GM23248 (cell line): ENCODE data around the gene NRP2. TPM values are rescaled to one million over a fixed set of nuclear protein-coding genes. Genes with fewer than 3 reads are reported as not detected.

Source experiments
- DNase-seq: peaks from one replicate; pipeline ENCODE4 v3.0.0-alpha.2; 2015
- H2AFZ ChIP-seq: fragments of 200-600 bp; sonication (generic); 2 replicates; pipeline ENCODE4 v1.6.1; 2016; ENCODE audit warnings: antibody characterized with exemption
- H3F3A ChIP-seq: fragments of 200-600 bp; sonication (generic); 2 replicates; pipeline ENCODE4 v1.6.1; 2016; ENCODE audit warnings: mild to moderate bottlenecking, antibody characterized with exemption, mixed run types; ENCODE audit not compliant: insufficient read depth
- H3K27ac ChIP-seq: fragments of 200-600 bp; sonication (generic); 2 replicates; pipeline ENCODE4 v1.5.1; 2016; ENCODE audit warnings: mild to moderate bottlenecking
- H3K27me3 ChIP-seq: fragments of 200-600 bp; sonication (generic); replicated peaks from 2 replicates; pipeline ENCODE4 v1.6.1; 2016; ENCODE audit warnings: mild to moderate bottlenecking; ENCODE audit not compliant: insufficient read depth
- H3K36me3 ChIP-seq: fragments of 200-600 bp; sonication (generic); 2 replicates; pipeline ENCODE4 v1.6.1; 2016; ENCODE audit warnings: low read depth, mild to moderate bottlenecking
- H3K4me1 ChIP-seq: fragments of 200-600 bp; sonication (generic); 2 replicates; pipeline ENCODE4 v1.6.1; 2016; ENCODE audit warnings: mild to moderate bottlenecking; ENCODE audit not compliant: insufficient read depth
- H3K4me2 ChIP-seq: fragments of 200-600 bp; sonication (generic); one replicate; pipeline ENCODE4 v1.6.1; 2016; ENCODE audit warnings: mild to moderate bottlenecking; ENCODE audit not compliant: unreplicated experiment
- H3K4me3 ChIP-seq: fragments of 200-600 bp; sonication (generic); 2 replicates; pipeline ENCODE4 v1.5.1; 2016; ENCODE audit warnings: mild to moderate bottlenecking
- H3K79me2 ChIP-seq: fragments of 200-600 bp; sonication (generic); 2 replicates; pipeline ENCODE4 v1.6.1; 2016; ENCODE audit warnings: mild to moderate bottlenecking; ENCODE audit not compliant: insufficient read depth
- H3K9ac ChIP-seq: fragments of 200-600 bp; sonication (generic); 2 replicates; pipeline ENCODE4 v1.6.1; 2016; ENCODE audit warnings: mild to moderate bottlenecking
- H3K9me2 ChIP-seq: fragments of 200-600 bp; sonication (generic); 2 replicates; pipeline ENCODE4 v1.6.1; 2016; ENCODE audit warnings: mixed run types, mild to moderate bottlenecking, moderate library complexity; ENCODE audit not compliant: insufficient read depth
- H3K9me3 ChIP-seq: fragments of 200-600 bp; sonication (generic); one replicate; pipeline ENCODE4 v1.6.1; 2017; ENCODE audit warnings: low read depth
- H4K20me1 ChIP-seq: fragments of 200-600 bp; sonication (generic); 2 replicates; pipeline ENCODE4 v1.6.0; 2016; ENCODE audit not compliant: insufficient read depth
- EZH2 ChIP-seq: fragments of 200-600 bp; sonication (generic); IDR thresholded peaks from 2 replicates; pipeline ENCODE4 v1.6.1; 2018; ENCODE audit warnings: antibody characterized with exemption, mild to moderate bottlenecking; ENCODE audit not compliant: insufficient read depth, poor library complexity, severe bottlenecking
- EZH2phosphoT487 ChIP-seq: fragments of 200-600 bp; sonication (generic); IDR thresholded peaks from 2 replicates; pipeline ENCODE4 v1.6.1; 2018; ENCODE audit warnings: antibody characterized with exemption, moderate library complexity, mild to moderate bottlenecking, low read depth; ENCODE audit not compliant: insufficient read depth
- WGBS, 2 experiments: methylation state at CpG; one replicate each; pipeline ENCODE4 v1.1.6; 2015 to 2017; ENCODE audit warnings: low lambda C conversion rate in 2 of 2, low coverage in 1 of 2; ENCODE audit errors: missing lambda C conversion rate in 2 of 2; 5-methylcytosine and 5-hydroxymethylcytosine counted together
- in situ Hi-C: fragments of 300-500 bp; cut with MboI; formaldehyde crosslinking; loops from 2 replicates; pipeline ENCODE4 v1.15.0; 2020
- polyA plus RNA-seq: library from polyadenylated mRNA; unstranded; fragments of >200 nt; fragmentation: Nextera tagmentation; extraction: Ambion mirVana; gene quantifications from 2 replicates; pipeline ENCODE4 v1.2.1, GENCODE V29; 2016
- total RNA-seq: library from RNA; depleted of rRNA; stranded (reverse); fragments of >200 nt; shearing (Covaris generic); gene quantifications from 2 replicates; pipeline ENCODE4 v1.2.3, GENCODE V29; 2014

NRP2 gene
- total and polyA plus RNA-seq, 2 experiments from 2014 or later, result 6.9 to 9.0 TPM

DNA sequence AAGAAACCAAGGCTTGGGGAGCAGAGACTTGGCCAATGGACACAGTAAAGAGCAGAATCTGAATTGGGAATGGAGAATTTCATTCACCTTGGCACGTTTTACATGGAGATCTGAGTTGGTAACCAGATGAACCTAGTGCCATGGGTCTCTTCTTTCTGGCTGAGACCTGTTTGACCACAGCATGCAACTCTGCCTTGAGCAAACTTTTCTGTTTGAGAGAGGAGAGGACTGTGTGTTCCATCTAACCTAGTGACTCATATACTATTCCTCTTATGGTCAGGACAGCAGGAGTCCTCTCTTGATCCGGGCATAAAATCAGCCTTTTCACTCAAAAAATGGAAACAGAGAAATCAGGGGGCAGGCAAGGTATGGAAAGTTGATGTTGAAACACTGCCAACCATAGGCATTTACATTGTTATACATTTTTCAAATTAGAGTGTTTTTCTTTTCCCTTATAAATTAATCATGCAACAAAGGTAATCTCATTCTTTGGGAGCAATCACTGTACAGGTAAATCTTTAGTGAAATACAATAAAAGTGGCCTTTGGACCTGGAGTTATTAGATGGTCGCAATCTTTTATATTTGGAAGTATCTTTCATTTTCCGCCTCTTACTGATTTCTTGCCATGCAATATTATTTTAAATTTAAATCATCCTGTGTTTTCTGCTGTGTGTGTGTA, 86.7 kb downstream of the NRP2 start:
- Histone ChIP-seq H3K4me3 (no peak overlapping the region), H3K9ac (no peak overlapping the region), H2AFZ (no peak overlapping the region), H3K9me2 (no peaks in the 10 kb centered on the region), H3K27ac (no peak overlapping the region), H3K27me3 (no peaks in the 10 kb centered on the region), H3K4me1 (peaks cover 16% of the 10 kb centered on the region), H3K4me2 (no peak overlapping the region), H3K79me2 (no peaks in the 10 kb centered on the region), H3K9me3 (no peaks in the 10 kb centered on the region), H3K36me3 (no peaks in the 10 kb centered on the region), H3F3A (peaks cover 6% of the 10 kb centered on the region; the same call in 1 of the 2 replicates), H4K20me1 (no peaks in the 10 kb centered on the region)
- no peak for TF ChIP-seq EZH2
- no peak for TF ChIP-seq EZH2phosphoT487
- DNase-seq, result no peak
- in situ Hi-C loops, result no loop called here
- WGBS, 2 experiments, result 80 to 83% methylated on average over 4 of the region's 4 CpGs

DNA sequence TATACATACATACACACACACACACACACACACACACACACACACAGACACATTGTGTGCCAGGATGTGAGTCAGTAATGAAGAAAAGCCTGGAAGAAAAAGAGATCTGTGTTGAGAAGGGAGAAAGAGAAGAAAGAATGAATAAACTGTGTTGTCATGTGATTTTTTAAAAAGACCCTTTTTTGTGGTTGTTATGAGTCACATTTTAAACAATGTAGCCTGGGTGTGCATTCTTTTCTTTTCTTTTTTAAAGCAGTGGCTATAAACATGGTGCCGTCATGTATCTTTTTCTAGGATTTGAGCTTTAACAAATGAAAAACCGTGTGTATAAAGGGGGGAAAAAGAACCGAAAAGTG, 87.2 kb downstream of the NRP2 start:
- peak; percentile 47 for DNase-seq
- H3K4me1 ChIP-seq, result peaks cover 11% of the 10 kb centered on the region
- TF ChIP-seq EZH2, result no peak
- TF ChIP-seq EZH2phosphoT487, result no peak
- H3K27ac ChIP-seq, result no peak overlapping the region
- H3K27me3 ChIP-seq, result no peaks in the 10 kb centered on the region
- H2AFZ ChIP-seq, result no peak overlapping the region
- H3K36me3 ChIP-seq, result no peaks in the 10 kb centered on the region
- H3F3A ChIP-seq, result peaks cover 6% of the 10 kb centered on the region; the same call in 1 of the 2 replicates
- no peaks in the 10 kb centered on the region for H3K9me2 ChIP-seq
- H3K4me2 ChIP-seq, result no peak overlapping the region
- no peaks in the 10 kb centered on the region for H3K9me3 ChIP-seq
- no peak overlapping the region for H3K9ac ChIP-seq
- H4K20me1 ChIP-seq, result no peaks in the 10 kb centered on the region
- no peaks in the 10 kb centered on the region for H3K79me2 ChIP-seq
- WGBS, 2 experiments, result 81 to 88% methylated on average over 3 of the region's 3 CpGs
- in situ Hi-C loops, result no loop called here
- H3K4me3 ChIP-seq, result no peak overlapping the region

DNA sequence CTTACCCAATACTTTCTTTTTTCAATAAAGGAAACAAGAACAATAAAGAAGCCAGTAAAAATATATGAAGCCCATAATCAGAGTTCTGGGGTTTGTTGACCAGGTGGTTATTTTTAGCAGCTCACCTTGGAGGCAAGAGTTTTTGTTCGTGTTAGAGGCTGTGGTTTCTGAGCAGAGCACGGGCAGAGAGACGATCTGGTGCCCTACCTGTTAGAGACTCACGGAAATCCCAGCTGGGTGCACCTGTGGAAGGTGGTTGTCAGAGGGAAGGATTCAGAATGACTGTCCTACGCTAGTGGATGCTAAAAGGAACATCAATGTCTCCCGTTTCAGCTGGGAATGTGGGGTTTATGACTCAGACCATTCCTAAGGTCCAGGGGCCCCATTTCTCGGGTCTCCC, 87.6 kb downstream of the NRP2 start:
- H4K20me1 ChIP-seq, result no peaks in the 10 kb centered on the region
- no peaks in the 10 kb centered on the region for H3K79me2 ChIP-seq
- H3K27me3 ChIP-seq, result no peaks in the 10 kb centered on the region
- no peaks in the 10 kb centered on the region for H3K36me3 ChIP-seq
- peaks cover 11% of the 10 kb centered on the region; the same call in 1 of the 2 replicates for H3K4me1 ChIP-seq
- no peaks in the 10 kb centered on the region for H3K9me2 ChIP-seq
- no peak overlapping the region for H3K27ac ChIP-seq
- H2AFZ ChIP-seq, result no peak overlapping the region
- peaks cover 6% of the 10 kb centered on the region; the same call in 1 of the 2 replicates for H3F3A ChIP-seq
- TF ChIP-seq EZH2phosphoT487, result no peak
- no peak for TF ChIP-seq EZH2
- WGBS, 2 experiments, result 96 to 98% methylated on average over 7 of the region's 7 CpGs
- H3K4me2 ChIP-seq, result no peak overlapping the region
- in situ Hi-C loops, result loop anchor here (10.0 kb wide), 1 partner anchor 115 kb away; no protein-coding TSS in a partner anchor
- H3K9me3 ChIP-seq, result no peaks in the 10 kb centered on the region
- no peak for DNase-seq
- H3K9ac ChIP-seq, result no peak overlapping the region
- H3K4me3 ChIP-seq, result no peak overlapping the region

DNA sequence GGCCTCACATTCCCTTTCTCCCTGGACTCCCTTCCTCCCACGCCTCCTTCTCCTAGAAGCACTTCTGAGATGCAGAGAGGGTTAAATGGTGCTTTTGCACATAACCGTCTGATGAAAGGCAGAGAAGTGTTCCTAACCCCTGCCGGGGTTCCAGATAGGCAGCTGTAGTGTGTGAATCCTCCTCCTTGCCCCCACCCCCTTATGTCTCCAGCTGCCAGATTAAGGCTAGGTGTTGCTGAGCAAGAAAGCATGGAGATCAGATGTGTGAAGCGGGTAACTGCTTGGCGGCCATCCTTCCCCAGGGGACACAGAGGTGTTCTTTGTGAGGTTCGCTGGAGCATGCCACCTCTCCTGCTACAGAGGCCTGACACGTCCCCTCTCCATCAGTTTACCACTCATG, 88.3 kb downstream of the NRP2 start:
- H3K9ac ChIP-seq, result no peak overlapping the region
- H3K4me2 ChIP-seq, result no peak overlapping the region
- H3K79me2 ChIP-seq, result no peaks in the 10 kb centered on the region
- no peak overlapping the region for H3K27ac ChIP-seq
- no peaks in the 10 kb centered on the region for H3K36me3 ChIP-seq
- no peak for DNase-seq
- TF ChIP-seq EZH2phosphoT487 (no peak), EZH2 (no peak)
- in situ Hi-C loops, result loop anchor here (10.0 kb wide), 1 partner anchor 114 kb away; no protein-coding TSS in a partner anchor
- no peaks in the 10 kb centered on the region for H3K9me3 ChIP-seq
- H4K20me1 ChIP-seq, result no peaks in the 10 kb centered on the region
- WGBS, 2 experiments, result 92 to 93% methylated on average over 7 of the region's 7 CpGs
- H2AFZ ChIP-seq, result no peak overlapping the region
- H3K4me3 ChIP-seq, result no peak overlapping the region
- H3K9me2 ChIP-seq, result no peaks in the 10 kb centered on the region
- peaks cover 11% of the 10 kb centered on the region; the same call in 1 of the 2 replicates for H3K4me1 ChIP-seq
- peaks cover 6% of the 10 kb centered on the region; the same call in 1 of the 2 replicates for H3F3A ChIP-seq
- H3K27me3 ChIP-seq, result no peaks in the 10 kb centered on the region
